ENCODE results near the gene ESRRG. TPM values are rescaled to one million over a fixed set of nuclear protein-coding genes. Genes with fewer than 3 reads are reported as not detected.
"Not testable (repeated sequence)": the region's sequence is repeated elsewhere in the genome, so short reads cannot be mapped to it uniquely, and the experiment has no call there.

ESRRG gene
- total RNA-seq, 1 experiment from 2014 or later: 0.23 TPM

DNA sequence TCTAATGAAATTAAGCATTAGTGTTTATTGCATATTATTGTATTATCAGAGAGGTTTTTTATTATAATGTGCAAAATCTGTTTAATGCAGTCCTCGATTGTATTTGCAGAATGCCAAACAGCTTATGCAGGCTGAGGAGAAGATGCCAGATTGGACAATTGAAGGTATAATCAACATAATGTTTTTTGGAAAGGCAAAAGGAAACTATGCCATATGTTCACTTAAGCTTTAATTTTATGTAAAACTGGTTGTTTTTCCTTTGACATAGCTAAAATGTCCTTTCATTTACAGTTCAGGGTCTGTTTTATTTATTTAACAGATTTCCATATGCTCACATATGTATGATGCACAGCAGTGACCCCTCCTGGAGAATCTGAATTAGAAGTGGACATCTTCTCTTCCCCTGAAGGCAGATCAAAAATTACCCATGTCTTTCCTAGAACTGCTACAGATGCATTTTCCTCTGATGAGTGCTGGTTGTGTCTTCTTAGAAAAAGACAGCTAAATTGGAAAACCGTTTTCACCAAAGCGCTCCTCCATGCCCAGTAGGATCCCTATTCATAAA is 156.5 kb downstream of the ESRRG start:
- peak; percentile 5 for DNase-seq (ENCODE audit: low read depth)

DNA sequence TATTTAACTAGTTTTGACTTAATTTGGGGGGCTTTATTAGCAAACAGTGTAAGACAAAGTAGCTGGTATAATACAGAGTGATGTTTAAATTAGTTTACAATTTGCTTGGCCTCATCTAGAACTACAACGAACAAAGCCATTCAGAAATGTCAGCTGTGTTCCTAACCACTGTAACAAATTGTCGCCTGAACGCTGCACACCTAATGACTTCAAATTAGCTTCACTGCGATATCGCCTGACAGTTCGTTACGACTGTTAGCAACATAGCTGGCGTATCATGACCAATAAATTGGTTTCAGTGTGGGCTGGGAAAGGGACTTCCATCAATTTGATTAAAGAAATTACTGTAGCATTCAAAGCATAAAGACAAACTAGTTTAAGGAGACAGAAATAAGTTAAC is 160.1 kb downstream of the ESRRG start:
- no peak for DNase-seq (ENCODE audit: low read depth)

DNA sequence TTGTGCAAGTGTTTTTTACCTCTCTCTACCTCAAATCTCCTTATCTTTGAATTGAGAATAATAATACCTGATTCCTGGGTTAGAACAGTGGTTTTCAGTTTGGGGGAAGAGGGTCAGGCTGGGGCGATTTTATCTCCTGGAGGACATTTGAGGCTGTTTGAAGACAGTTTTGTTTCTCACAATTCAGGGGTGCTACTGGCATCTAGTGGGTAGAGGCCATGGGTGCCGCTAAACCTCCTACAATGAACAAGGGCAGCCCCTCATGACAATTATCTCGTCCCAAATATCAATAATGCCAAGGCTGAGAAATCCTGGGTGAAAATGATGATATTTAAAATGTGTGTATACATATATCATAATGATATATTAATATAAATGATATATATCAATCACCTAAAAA is 160.8 kb downstream of the ESRRG start:
- DNase-seq (ENCODE audit: low read depth): no peak

DNA sequence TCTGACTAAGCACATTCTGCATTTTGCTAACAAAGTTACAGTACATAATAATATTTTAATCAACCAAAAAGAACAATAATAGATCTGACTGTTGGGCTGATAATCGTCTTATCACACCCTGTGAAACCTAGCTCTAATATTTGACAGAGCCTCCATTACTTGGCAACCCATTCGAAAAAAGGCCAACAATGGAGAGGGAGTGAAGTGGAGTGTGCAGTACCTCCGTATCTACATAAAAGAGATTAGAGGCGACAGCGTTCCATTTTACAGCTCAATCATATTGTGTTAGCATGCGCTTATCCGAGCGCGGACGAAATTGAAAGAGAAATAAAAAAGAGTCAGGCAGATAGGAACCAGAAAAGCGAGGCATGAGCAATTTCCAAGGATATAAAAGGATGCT is 162.7 kb downstream of the ESRRG start:
- DNase-seq (ENCODE audit: low read depth): no peak

DNA sequence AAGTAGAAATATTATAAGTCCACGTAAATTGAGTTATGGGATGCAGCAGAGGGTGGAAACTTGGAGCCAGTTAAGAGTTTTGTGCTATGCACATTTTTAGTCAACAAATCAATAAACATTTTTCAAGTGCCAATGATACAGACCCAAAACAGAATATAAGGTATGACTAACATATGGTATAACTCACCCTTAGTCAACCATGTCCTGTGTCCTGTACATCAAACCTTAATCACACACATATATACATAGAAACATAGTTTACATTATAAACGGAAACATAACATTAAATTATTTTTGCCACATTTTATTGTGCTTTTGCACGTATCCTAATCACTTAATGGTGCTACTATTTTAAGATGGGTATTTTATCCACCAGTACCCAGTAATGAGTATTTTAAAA is 163.9 kb downstream of the ESRRG start:
- DNase-seq (ENCODE audit: low read depth): no peak

DNA sequence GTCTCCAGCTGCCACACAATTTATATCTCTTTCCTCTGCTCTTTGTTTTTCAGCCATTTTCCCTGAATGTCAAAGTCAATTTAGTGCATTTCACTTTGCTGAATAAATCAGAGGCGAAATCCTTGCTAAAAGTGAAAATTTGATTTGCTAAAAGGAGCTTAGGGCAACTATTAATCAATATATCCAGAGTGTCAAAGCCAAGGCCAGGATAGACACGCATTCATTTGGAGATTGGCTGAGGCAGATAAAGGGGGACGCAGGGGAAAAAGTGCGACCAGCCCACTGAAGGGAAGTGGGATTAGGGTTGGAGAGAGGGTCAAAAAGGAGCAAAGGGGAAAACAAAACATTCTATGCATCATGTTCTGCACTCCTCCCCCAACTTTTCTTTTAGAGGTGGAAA is 167.6 kb downstream of the ESRRG start:
- no peak for DNase-seq (ENCODE audit: low read depth)

DNA sequence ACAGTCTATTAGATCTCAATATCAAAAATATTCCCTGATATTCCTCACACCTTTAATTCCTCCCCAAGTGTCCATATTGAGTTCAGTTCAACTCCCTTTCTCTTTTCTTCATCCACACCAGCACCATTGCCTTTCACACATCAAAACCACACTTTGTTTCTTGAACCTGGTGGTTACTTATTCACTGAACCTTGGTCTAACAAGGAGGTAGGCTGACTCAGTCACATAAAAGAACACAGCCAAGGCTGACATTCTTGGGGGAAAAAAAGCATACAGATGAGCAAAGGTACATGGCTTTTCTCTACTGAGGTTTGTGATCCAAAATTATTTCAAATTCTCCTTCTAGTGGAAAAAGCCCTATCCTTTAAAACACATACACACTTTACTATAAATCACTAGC is 168.3 kb downstream of the ESRRG start:
- no peak for DNase-seq (ENCODE audit: low read depth)

DNA sequence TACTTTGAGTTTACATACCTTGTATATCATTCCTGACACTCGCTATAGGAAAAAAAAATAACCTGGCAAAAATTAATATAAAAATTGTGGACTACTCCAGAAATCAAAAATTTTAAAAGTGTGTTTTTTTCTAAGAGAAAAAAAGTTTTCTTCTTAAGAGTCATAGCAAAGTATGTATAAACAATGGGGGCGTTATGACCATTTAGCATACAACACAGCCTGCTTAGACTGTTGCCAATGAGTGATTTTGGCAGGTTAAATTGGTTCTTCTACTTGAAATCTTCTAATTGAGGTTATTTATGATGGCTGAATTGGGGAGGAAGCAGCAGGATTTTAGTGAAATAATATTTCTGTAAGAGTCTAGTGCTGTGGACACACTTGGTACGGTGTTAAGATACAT is 169.5 kb downstream of the ESRRG start:
- no peak for DNase-seq (ENCODE audit: low read depth)

DNA sequence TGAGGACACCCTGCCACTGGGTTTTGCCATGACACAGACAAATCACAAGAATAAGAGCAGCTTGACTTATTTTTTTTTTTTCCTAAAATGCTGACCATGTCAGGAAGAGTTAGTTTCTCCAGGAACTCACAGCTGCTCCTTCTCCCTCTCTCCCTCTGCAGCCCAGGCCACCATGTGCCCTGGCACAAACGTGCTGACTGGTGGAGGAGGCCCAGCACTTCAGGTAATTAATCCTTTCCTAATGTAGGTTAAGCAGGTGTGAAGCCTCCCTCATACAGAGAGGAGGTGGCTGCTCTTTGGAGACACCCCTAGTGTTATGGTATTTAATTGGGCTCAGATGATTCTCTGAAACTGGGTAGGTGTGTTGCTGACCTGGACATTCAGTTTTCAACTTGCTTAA is 170.2 kb downstream of the ESRRG start:
- DNase-seq (ENCODE audit: low read depth): no peak

DNA sequence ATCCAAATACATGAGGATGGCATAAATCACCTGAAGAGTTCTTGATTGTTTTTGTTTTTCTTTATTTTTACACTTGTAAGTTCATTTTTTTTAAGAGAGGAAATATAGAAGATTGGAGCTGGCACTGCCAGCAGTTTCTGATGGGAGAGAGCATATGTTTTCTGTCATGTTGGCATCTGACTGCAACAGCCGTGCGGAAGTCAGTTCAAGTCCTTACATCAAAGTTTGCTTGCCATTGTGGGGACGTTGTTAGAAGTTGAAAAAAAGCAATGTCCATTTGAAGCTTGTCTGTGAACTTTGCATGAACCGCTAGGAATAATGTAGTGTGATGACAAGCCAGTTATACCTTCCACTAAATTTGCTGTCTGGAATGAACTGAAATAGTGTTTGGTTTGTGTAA is 173.4 kb downstream of the ESRRG start:
- no peak for DNase-seq (ENCODE audit: low read depth)

DNA sequence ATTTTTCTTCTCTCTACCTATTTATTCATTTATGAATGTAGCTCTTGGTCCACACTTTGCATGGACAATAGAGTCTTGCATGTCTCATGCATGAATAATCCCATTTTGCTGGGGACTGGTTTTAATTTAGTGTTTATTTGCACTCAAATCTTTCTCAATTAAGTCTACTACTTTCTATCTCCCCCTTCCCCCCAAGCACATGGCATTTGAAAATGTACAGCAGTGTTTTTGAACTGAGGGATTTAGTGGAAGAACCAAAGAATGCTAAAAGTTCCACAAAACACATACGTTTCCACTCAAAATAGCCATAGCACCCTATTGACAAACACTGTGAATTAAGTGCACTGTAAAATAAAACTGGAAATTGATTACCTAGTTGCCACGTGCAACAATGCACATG is 180.5 kb downstream of the ESRRG start:
- no peak for DNase-seq (ENCODE audit: low read depth)

DNA sequence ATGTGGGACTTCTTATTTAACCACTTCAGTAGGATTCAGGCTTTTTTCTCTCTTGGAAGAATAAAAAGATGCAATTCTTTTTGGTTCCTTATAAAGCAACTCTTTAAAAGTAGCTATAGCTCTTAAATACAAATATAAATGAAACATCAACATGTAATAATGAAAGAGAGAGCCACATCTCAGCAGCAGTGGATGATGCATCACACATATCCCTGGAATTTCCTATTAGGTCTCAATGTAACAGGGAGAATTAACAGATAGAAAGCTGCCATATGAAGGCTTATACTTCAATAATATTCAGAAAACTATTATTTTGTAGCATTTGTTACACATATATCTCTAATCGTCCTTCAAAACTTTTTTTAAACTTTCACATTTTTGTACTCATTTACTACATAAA is 181.0 kb downstream of the ESRRG start:
- DNase-seq (ENCODE audit: low read depth): no peak

DNA sequence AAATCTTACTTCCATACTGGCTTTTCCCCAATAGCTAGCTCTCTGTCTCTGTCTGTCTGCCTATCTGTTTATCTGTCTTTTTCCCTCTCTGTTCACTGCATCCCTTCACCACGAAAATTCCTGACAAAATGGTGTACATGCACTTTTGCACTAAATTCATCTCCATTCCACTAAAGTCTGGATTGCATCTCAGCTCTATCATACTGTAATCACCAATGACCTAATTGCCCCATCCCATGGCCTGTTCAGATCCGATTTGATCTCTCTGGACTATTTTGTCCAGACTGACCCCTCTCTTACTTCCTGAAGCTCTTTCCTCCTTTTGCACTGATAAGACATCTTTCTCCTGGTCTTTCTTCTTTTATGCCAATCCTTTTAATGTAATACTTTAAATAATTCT is 187.5 kb downstream of the ESRRG start:
- no peak for DNase-seq (ENCODE audit: low read depth)

DNA sequence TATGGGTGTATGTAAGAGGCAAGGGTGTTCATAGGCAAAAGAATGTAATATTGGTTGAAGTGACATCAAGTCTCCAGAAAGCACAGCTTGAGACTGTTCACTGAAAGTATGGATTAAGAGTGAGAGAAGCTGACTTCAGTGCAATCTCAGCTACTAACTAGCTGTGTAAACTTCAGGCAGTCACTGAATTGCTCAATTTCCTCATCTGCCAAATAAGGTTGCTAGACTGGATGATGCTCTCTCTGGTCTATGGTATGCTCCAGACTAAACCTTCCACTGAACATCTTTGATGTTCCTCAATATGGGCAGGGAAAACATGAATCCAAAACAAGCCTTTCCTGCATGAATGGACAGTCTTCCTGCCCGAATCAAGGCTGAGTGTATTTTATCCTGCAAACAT is 188.2 kb downstream of the ESRRG start:
- DNase-seq (ENCODE audit: low read depth): no peak

DNA sequence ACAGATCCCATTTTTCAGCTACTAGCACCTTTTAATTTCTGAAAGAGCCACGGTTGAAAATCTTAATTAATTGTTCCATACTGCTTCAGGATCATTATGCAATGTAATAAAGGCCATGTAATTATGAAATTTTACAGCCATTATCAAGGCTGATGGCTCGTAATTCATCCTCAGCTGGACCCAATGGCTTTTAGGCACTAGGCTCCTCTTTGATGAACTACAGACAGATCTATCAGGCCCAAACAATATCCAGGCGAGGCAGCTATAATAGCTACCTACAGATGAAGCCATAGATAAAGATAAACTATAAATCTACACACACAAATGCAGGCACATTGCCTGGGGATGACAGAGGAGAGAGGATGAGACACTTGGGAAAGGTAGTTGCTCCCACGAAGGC is 189.5 kb downstream of the ESRRG start:
- no peak for DNase-seq (ENCODE audit: low read depth)

DNA sequence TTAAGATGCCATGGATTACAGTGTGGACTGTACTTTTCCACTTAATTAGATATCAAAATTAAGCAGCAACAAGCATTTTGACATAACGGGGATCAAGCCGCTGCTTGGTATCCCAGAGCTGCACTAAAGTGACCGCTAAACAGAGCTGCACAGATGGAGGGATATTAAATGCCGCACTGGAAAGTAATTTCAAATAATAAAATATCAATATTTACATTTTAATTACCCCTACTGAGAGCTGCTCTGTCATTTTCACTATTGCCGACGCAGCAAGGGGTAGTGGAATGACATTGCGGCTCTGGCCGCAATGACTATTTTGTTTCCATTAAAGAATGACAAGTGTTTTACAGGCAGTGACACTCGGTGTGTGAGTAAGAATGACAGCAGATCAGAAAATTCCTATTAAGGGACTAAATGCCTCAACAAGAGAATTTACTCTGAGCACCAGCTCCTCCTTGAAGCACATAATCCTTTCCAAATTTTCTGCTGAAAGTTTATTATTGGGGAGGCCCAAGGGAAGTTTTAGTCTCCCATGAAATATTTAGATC is 190.9 kb downstream of the ESRRG start:
- DNase-seq (ENCODE audit: low read depth): no peak

DNA sequence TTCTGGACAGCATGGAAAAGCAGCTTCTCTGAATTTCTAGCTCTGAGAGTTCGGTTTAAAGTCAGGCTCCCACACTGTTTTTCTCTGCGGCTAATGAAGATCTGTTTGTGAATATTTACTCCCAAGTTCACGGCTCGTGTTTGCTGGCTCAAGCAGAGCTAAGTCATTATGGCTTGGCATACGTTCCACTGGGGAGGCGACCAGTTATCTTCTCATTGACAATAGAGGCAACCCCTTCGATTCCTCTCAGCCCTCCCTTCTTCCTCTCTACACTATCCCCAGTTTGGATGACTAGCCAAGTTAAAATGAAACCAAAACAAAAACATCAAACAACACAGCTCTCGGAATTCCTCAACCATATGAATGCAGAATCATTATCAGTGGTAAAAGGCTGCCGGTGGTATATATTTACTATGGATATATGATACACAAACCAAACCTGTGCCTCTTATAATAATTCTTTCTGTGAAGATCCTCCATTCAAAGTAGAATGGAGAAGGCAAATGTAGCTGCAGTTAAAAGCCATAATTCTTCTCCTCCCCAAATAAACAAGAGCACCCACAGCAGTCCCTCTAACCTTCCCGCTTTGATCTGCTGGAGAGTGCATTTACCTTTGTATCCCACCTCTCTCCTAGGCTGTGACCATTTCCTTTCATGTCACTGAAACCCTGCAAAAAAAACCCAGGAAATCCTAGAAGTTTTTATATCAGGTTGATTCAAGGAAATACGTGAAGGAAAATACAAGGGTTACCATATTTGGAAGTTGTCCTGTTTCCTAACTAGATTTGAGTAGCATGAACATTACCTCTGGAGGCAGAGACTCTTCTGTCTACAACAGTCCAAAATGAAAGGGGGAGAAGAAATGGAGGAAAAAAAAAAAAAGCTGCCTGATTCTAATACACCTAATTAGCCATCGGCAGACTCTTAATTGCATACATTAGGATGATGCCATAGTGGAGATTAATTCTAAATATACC is 191.7 kb downstream of the ESRRG start:
- peak; percentile 10 for DNase-seq (ENCODE audit: low read depth)

DNA sequence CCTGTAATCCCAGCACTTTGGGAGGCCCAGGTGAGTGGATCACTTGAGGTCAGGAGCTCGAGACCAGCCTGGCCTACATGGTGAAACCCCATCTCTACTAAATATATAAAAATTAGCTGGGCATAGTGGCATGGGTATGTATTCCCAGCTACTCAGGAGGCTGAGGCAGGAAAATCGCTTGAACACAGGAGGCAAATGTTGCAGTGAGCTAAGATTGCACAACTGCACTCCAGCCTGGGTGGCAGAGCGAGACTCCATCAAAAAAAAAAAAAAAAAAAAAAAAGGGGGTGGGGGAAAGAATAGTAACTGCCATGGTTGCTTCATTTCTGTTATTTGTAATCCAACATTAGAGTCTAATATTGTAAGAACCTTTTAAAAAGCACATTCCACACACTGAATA is 193.4 kb downstream of the ESRRG start:
- not testable (repeated sequence) for DNase-seq (ENCODE audit: low read depth)

DNA sequence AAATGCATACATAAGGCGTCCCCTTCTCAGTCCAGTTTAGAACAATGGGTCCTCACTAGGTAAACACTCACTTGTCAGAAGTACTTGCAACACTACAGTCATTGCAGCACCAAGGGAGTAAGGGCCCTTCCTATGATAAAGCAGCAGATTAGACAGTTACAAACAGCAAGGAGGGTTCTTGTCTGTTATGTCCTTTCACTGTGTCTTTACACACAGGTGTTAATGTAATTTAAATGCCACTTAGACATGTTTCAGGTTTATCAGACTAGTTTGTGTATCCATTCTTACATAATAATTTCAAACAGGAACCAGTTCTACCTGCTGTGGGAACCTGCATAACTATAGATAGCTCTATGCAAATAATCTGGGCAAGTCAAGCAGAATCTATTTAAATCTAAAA is 194.4 kb downstream of the ESRRG start:
- DNase-seq (ENCODE audit: low read depth): no peak

DNA sequence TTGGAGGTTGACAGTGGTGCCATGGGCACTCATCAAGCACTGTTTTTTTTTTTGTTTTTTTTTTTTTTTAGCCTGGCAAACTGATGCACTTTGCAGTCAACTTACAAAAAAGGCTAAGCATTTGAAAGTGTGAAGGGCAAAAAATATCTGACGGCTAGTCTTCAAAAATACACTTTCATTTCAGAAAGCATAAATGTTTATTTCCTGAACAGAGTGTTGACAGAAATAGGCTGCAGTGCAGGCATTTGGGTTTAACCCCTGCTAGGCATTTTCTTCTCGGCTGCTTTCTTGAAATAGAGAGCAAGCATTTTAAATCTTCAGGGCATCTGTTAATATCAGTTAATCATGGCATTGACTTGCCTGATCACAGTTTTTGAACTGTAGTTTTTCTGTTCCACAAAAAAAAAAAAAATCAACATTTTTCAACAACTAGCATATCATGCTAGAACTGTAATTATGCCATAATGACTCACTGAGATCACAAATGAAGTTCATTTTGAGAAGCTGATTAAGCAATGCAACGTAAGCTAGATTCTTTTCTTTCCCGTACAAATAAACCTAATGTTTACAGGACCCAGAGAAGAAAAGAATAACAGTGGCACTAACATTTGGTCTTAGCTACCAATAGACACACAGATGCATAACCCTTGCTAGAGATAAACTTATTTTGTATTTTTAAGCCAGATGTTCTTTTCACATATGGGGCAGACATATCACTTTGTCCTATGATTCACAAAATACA is 199.6 kb downstream of the ESRRG start:
- DNase-seq (ENCODE audit: low read depth): no peak

DNA sequence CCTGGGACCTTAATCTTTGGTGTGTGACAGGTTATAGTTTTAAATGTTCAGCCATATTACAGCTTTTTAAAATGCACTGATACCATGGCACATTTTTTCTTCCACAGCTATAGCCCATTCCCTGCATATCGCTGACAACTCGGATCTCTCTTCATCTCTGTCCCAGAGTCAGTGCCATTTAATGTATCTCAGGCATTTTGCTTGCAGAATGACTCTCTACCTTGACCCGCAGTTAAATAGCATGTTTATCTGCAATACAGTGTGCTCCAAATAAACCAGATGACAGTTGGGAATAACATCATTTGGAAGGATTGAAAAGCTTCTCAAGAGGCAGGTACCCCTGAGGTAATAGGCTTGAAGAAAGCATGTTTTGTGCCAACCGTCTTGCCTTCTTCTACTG is 200.2 kb downstream of the ESRRG start:
- DNase-seq (ENCODE audit: low read depth): no peak

DNA sequence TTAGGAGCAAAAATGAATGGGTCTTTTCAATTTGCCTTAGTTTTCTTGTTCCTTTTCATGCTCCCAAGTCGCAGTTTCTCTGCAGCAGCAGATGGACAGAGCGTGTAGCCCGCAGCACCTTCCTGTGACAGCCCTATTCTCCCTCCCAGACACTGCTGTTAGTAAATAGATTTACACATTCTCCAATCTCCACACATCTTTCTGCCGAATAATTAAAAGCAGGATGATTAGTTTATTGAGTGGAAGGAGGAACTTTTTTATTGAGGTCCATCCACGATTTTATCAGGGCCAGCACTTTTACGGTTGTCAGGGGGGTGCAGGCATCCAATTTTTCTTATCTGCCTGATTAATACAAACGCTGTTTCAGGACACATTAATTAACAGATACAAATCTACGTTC is 201.8 kb downstream of the ESRRG start:
- no peak for DNase-seq (ENCODE audit: low read depth)
